Stomach (tissue), 9 donors: ENCODE data around the gene CCDC78. TPM values are rescaled to one million over a fixed set of nuclear protein-coding genes. Genes with fewer than 3 reads are reported as not detected.

ENCODE experiments used
- DNase-seq, 2 donors: peaks; one replicate each; pipeline versions ENCODE4 v3.0.0 to v3.0.0-alpha.2; 2013 to 2019
- H3K27ac ChIP-seq, 5 donors: fragments of 200-600 bp in 4 of 5; sonication (generic) in 4 of 5; one replicate each; pipeline ENCODE4 v1.5.1; 2013 to 2019; ENCODE audit warnings: mild to moderate bottlenecking in 1 of 5, moderate library complexity in 1 of 5
- H3K27me3 ChIP-seq, 3 donors: fragments of 200-600 bp; sonication (generic); one replicate each; pipeline ENCODE4 v1.5.1; 2017 to 2019; ENCODE audit warnings: mixed run types in 1 of 3
- H3K36me3 ChIP-seq, 4 donors: fragments of 200-600 bp; sonication (generic); 1 replicate in 3 of 4; 2 replicates in 1 of 4; pipeline ENCODE4 v1.5.1; 2016 to 2019
- H3K4me1 ChIP-seq, 4 donors: fragments of 200-600 bp; sonication (generic); one replicate each; pipeline ENCODE4 v1.5.1; 2016 to 2019
- H3K4me3 ChIP-seq, 4 donors: fragments of 200-600 bp; sonication (generic) in 3 of 4; one replicate each; pipeline ENCODE4 v1.5.1; 2016 to 2019; ENCODE audit warnings: mild to moderate bottlenecking in 1 of 4
- H3K9me3 ChIP-seq, 4 donors: fragments of 200-600 bp; sonication (generic); one replicate each; pipeline ENCODE4 v1.5.1; 2016 to 2019
- CTCF ChIP-seq, 7 experiments: fragments of 450-650 bp in 4 of 7; fragments of 200-600 bp in 3 of 7; sonication (generic) in 3 of 7; IDR thresholded peaks; one replicate each; pipeline ENCODE4 v1.5.1; 2016 to 2019; ENCODE audit warnings: antibody characterized with exemption in 7 of 7, control low read depth in 2 of 7, mild to moderate bottlenecking in 1 of 7
- EP300 ChIP-seq: sonication (generic); formaldehyde crosslinking; IDR thresholded peaks from one replicate; pipeline ENCODE4 v1.6.1; 2017; ENCODE audit warnings: antibody characterized with exemption
- POLR2A ChIP-seq, 4 donors: fragments of 450-650 bp; IDR thresholded peaks; one replicate each; pipeline ENCODE4 v1.6.1; 2016; ENCODE audit warnings: antibody characterized with exemption in 4 of 4, control low read depth in 2 of 4, mild to moderate bottlenecking in 1 of 4, moderate library complexity in 1 of 4
- POLR2AphosphoS5 ChIP-seq, 3 donors: sonication (generic); formaldehyde crosslinking; IDR thresholded peaks; one replicate each; pipeline ENCODE4 v1.6.1; 2016; ENCODE audit warnings: antibody characterized with exemption in 3 of 3
- WGBS, 5 donors: extraction: QIAGEN DNeasy Blood & Tissue Kit in 3 of 5; methylation state at CpG; one replicate each; pipeline versions ENCODE4 v1.1.5 to v1.1.7; 2013 to 2018; 5-methylcytosine and 5-hydroxymethylcytosine counted together
- intact Hi-C: fragments of 100-400 bp; cut with DNase I; formaldehyde crosslinking; loops from one replicate; pipeline ENCODE4 v1.15.1; 2023; ENCODE audit warnings: low total_unique reads
- polyA plus RNA-seq, 3 donors: library from polyadenylated mRNA; stranded (reverse); fragments of 200-250 nt; gene quantifications; one replicate each; pipeline ENCODE4 v1.2.3, GENCODE V29; 2013
- small RNA-seq, 4 donors: library from RNA; depleted of rRNA; stranded (forward); fragments of <200 nt; gene quantifications; one replicate each; pipeline ENCODE3, GENCODE V24; 2016
- total RNA-seq, 5 donors: library from RNA; depleted of rRNA; stranded (reverse); fragments of >200 nt; gene quantifications; one replicate each; pipeline versions ENCODE4 v1.1.0 to v1.2.3, GENCODE V29; 2014 to 2016
- donor health status: healthy with polysubstance abuse.
- donor health status: Bipolar disorder and iron deficiency.
- donor health status: healthy.

Gene CCDC78
- total and polyA plus RNA-seq, 8 donors: 1.3 to 14.3 (median 1.5) TPM; not detected in 4

- peaks cover 44 to 53% (median 52%) of the 10 kb centered on the region in 4 donors for H3K36me3 ChIP-seq
- H3K9me3 ChIP-seq: no peaks in the 10 kb centered on the region
These were observed 52.7 kb downstream of the CCDC78 start for GRCh38 chr16:673399-673991.

GRCh38 chr16:672851-673250, 53.4 kb downstream of the CCDC78 start:
- DNase-seq: no peak
- Histone ChIP-seq H3K27ac (no peak overlapping the region), H3K4me1 (peaks cover 35 to 60% (median 52%) of the 10 kb centered on the region in 4 donors), H3K27me3 (peaks cover 0 to 18% (median 0%) of the 10 kb centered on the region in 3 donors), H3K36me3 (peaks cover 44 to 53% (median 52%) of the 10 kb centered on the region in 4 donors), H3K4me3 (no peak overlapping the region), H3K9me3 (no peaks in the 10 kb centered on the region)
- TF ChIP-seq CTCF (IDR thresholded peaks at IDR 0.05) (no peak), POLR2A (IDR thresholded peaks at IDR 0.05) (no peak), POLR2AphosphoS5 (IDR thresholded peaks at IDR 0.05) (no peak), EP300 (no peak)
- intact Hi-C loops: no loop called here
- 92 to 95% (median 94%) methylated on average over 9 to 21 of the region's 21 CpGs for WGBS, 5 donors

More at GRCh38 chr16:673399-673991, 52.7 kb downstream of the CCDC78 start:
- Histone ChIP-seq H3K27ac (no peak overlapping the region), H3K27me3 (peaks cover 0 to 18% (median 0%) of the 10 kb centered on the region in 3 donors), H3K4me1 (peaks cover 32 to 57% (median 49%) of the 10 kb centered on the region in 4 donors), H3K4me3 (no peak overlapping the region)
- 87 to 94% (median 89%) methylated on average over 8 to 18 of the region's 18 CpGs for WGBS, 5 donors
- TF ChIP-seq EP300: no peak
- no peak for TF ChIP-seq CTCF (IDR thresholded peaks at IDR 0.05)
- TF ChIP-seq POLR2AphosphoS5 (IDR thresholded peaks at IDR 0.05): no peak
- intact Hi-C loops: no loop called here
- no peak for DNase-seq

Small RNAs within 50 kb of the gene (small RNA-seq; reads per million reads assigned to genes)
- 0 reads per million in 4 donors for gene MIR662

Other genes with a start within 250 kb of the CCDC78 start
- 100 to 1,000 TPM in 1 of 5 donors, 10 to 100 TPM in 4; 25.2 to 235 (median 83.5) TPM for gene CAPN15, start 198.7 kb downstream of the CCDC78 start, total RNA-seq
- 10 to 100 TPM; 29.3 to 33.2 (median 29.6) TPM for gene CAPN15, start 198.7 kb downstream of the CCDC78 start, polyA plus RNA-seq
- gene PRR35, start 166.0 kb downstream of the CCDC78 start, total RNA-seq: not detected
- gene PRR35, start 166.0 kb downstream of the CCDC78 start, polyA plus RNA-seq: not detected
- under 1 TPM in 2 of 5 donors, not detected in 3; 0.89 to 0.92 TPM for gene NHLRC4, start 159.4 kb downstream of the CCDC78 start, total RNA-seq
- gene NHLRC4, start 159.4 kb downstream of the CCDC78 start, polyA plus RNA-seq: 1 to 10 TPM in 2 of 3 donors, under 1 TPM in 1; 0.35 to 1.4 (median 1.4) TPM
- gene PIGQ, start 156.5 kb downstream of the CCDC78 start, total RNA-seq: 100 to 1,000 TPM in 2 of 5 donors, 10 to 100 TPM in 3; 14.3 to 217 (median 52.6) TPM
- gene PIGQ, start 156.5 kb downstream of the CCDC78 start, polyA plus RNA-seq: 10 to 100 TPM; 30.1 to 46.5 (median 38.0) TPM
- gene RAB40C, start 136.4 kb downstream of the CCDC78 start, total RNA-seq: 100 to 1,000 TPM in 1 of 5 donors, 10 to 100 TPM in 4; 17.6 to 101 (median 51.3) TPM
- 10 to 100 TPM; 20.9 to 24.6 (median 22.1) TPM for gene RAB40C, start 136.4 kb downstream of the CCDC78 start, polyA plus RNA-seq
- gene WFIKKN1, start 95.5 kb downstream of the CCDC78 start, total RNA-seq: 10 to 100 TPM in 1 of 5 donors, 1 to 10 TPM in 1, under 1 TPM in 2, not detected in 1; 0.14 to 25.8 (median 2.5) TPM
- 1 to 10 TPM; 1.0 to 2.0 (median 1.5) TPM for gene WFIKKN1, start 95.5 kb downstream of the CCDC78 start, polyA plus RNA-seq
- gene METTL26, start 90.1 kb downstream of the CCDC78 start, total RNA-seq: 100 to 1,000 TPM in 2 of 5 donors, 10 to 100 TPM in 3; 17.3 to 271 (median 82.9) TPM
- 100 to 1,000 TPM; 177 to 234 (median 218) TPM for gene METTL26, start 90.1 kb downstream of the CCDC78 start, polyA plus RNA-seq
- 100 to 1,000 TPM in 1 of 5 donors, 10 to 100 TPM in 4; 14.0 to 440 (median 67.7) TPM for gene MCRIP2, start 84.6 kb downstream of the CCDC78 start, total RNA-seq
- 100 to 1,000 TPM in 2 of 3 donors, 10 to 100 TPM in 1; 83.2 to 109 (median 107) TPM for gene MCRIP2, start 84.6 kb downstream of the CCDC78 start, polyA plus RNA-seq
- gene WDR90, start 77.1 kb downstream of the CCDC78 start, total RNA-seq: 100 to 1,000 TPM in 2 of 5 donors, 10 to 100 TPM in 3; 27.2 to 114 (median 30.9) TPM
- 10 to 100 TPM; 19.9 to 33.6 (median 22.0) TPM for gene WDR90, start 77.1 kb downstream of the CCDC78 start, polyA plus RNA-seq
- gene RHOT2, start 58.3 kb downstream of the CCDC78 start, total RNA-seq: 100 to 1,000 TPM in 3 of 5 donors, 10 to 100 TPM in 2; 41.5 to 574 (median 171) TPM
- 100 to 1,000 TPM in 1 of 3 donors, 10 to 100 TPM in 2; 68.1 to 151 (median 68.8) TPM for gene RHOT2, start 58.3 kb downstream of the CCDC78 start, polyA plus RNA-seq
- gene RHBDL1, start 50.8 kb downstream of the CCDC78 start, total RNA-seq: 10 to 100 TPM in 1 of 5 donors, 1 to 10 TPM in 2, not detected in 2; 1.3 to 48.7 (median 6.7) TPM
- 1 to 10 TPM in 2 of 3 donors, not detected in 1; 2.1 to 3.3 TPM for gene RHBDL1, start 50.8 kb downstream of the CCDC78 start, polyA plus RNA-seq
- gene STUB1, start 46.0 kb downstream of the CCDC78 start, total RNA-seq: 100 to 1,000 TPM in 3 of 5 donors, 10 to 100 TPM in 2; 43.5 to 307 (median 206) TPM
- gene STUB1, start 46.0 kb downstream of the CCDC78 start, polyA plus RNA-seq: 100 to 1,000 TPM; 123 to 183 (median 128) TPM
- 100 to 1,000 TPM in 4 of 5 donors, 10 to 100 TPM in 1; 24.2 to 229 (median 123) TPM for gene JMJD8, start 42.1 kb downstream of the CCDC78 start, total RNA-seq
- gene JMJD8, start 42.1 kb downstream of the CCDC78 start, polyA plus RNA-seq: 10 to 100 TPM; 27.6 to 44.2 (median 31.9) TPM
- gene WDR24, start 36.0 kb downstream of the CCDC78 start, total RNA-seq: 10 to 100 TPM in 4 of 5 donors, 1 to 10 TPM in 1; 2.0 to 72.3 (median 27.4) TPM
- 1 to 10 TPM; 4.7 to 6.7 (median 5.7) TPM for gene WDR24, start 36.0 kb downstream of the CCDC78 start, polyA plus RNA-seq
- gene FBXL16, start 20.6 kb downstream of the CCDC78 start, total RNA-seq: under 1 TPM in 2 of 5 donors, not detected in 3; 0.37 to 0.72 TPM
- 1 to 10 TPM in 2 of 3 donors, under 1 TPM in 1; 0.61 to 3.6 (median 1.3) TPM for gene FBXL16, start 20.6 kb downstream of the CCDC78 start, polyA plus RNA-seq
- 10 to 100 TPM in 4 of 5 donors, 1 to 10 TPM in 1; 7.1 to 79.7 (median 20.4) TPM for gene METRN, start 11.3 kb downstream of the CCDC78 start, total RNA-seq
- 10 to 100 TPM; 36.9 to 45.8 (median 39.4) TPM for gene METRN, start 11.3 kb downstream of the CCDC78 start, polyA plus RNA-seq
- 100 to 1,000 TPM in 1 of 5 donors, 10 to 100 TPM in 3, 1 to 10 TPM in 1; 9.7 to 602 (median 44.9) TPM for gene ANTKMT, start 5.3 kb downstream of the CCDC78 start, total RNA-seq
- 10 to 100 TPM; 35.9 to 65.0 (median 58.0) TPM for gene ANTKMT, start 5.3 kb downstream of the CCDC78 start, polyA plus RNA-seq
- 10 to 100 TPM in 1 of 5 donors, 1 to 10 TPM in 2, not detected in 2; 3.3 to 19.9 (median 4.0) TPM for gene HAGHL, start 663 bp upstream of the CCDC78 start, total RNA-seq
- gene HAGHL, start 663 bp upstream of the CCDC78 start, polyA plus RNA-seq: 1 to 10 TPM; 3.1 to 7.9 (median 3.7) TPM
- gene CIAO3, start 14.6 kb upstream of the CCDC78 start, total RNA-seq: 100 to 1,000 TPM in 1 of 5 donors, 10 to 100 TPM in 4; 35.4 to 145 (median 62.9) TPM
- gene CIAO3, start 14.6 kb upstream of the CCDC78 start, polyA plus RNA-seq: 10 to 100 TPM; 22.8 to 37.6 (median 37.2) TPM
- gene MSLN, start 34.3 kb upstream of the CCDC78 start, total RNA-seq: 10 to 100 TPM in 1 of 5 donors, 1 to 10 TPM in 3, not detected in 1; 1.6 to 41.5 (median 3.4) TPM
- gene MSLN, start 34.3 kb upstream of the CCDC78 start, polyA plus RNA-seq: 10 to 100 TPM in 1 of 3 donors, 1 to 10 TPM in 1, under 1 TPM in 1; 0.92 to 83.7 (median 6.1) TPM
- 10 to 100 TPM in 4 of 5 donors, 1 to 10 TPM in 1; 9.0 to 43.7 (median 37.9) TPM for gene RPUSD1, start 61.9 kb upstream of the CCDC78 start, total RNA-seq
- gene RPUSD1, start 61.9 kb upstream of the CCDC78 start, polyA plus RNA-seq: 10 to 100 TPM; 16.4 to 22.9 (median 17.3) TPM
- 100 to 1,000 TPM in 1 of 5 donors, 10 to 100 TPM in 2, 1 to 10 TPM in 2; 2.9 to 143 (median 15.2) TPM for gene CHTF18, start 62.2 kb upstream of the CCDC78 start, total RNA-seq
- 10 to 100 TPM; 17.9 to 31.0 (median 25.1) TPM for gene CHTF18, start 62.2 kb upstream of the CCDC78 start, polyA plus RNA-seq
- not detected for gene GNG13, start 74.3 kb upstream of the CCDC78 start, total RNA-seq
- not detected for gene GNG13, start 74.3 kb upstream of the CCDC78 start, polyA plus RNA-seq
- 100 to 1,000 TPM in 1 of 5 donors, 10 to 100 TPM in 3, 1 to 10 TPM in 1; 7.6 to 121 (median 13.0) TPM for gene LMF1, start 244.5 kb upstream of the CCDC78 start, total RNA-seq
- 10 to 100 TPM; 15.3 to 25.5 (median 16.3) TPM for gene LMF1, start 244.5 kb upstream of the CCDC78 start, polyA plus RNA-seq